Measurements from ENCODE around the gene TIMM44. TPM values are rescaled to one million over a fixed set of nuclear protein-coding genes. Genes with fewer than 3 reads are reported as not detected.

Gene TIMM44
- total RNA-seq, 1 donor from 2014 or later: 43.7 TPM

DNA sequence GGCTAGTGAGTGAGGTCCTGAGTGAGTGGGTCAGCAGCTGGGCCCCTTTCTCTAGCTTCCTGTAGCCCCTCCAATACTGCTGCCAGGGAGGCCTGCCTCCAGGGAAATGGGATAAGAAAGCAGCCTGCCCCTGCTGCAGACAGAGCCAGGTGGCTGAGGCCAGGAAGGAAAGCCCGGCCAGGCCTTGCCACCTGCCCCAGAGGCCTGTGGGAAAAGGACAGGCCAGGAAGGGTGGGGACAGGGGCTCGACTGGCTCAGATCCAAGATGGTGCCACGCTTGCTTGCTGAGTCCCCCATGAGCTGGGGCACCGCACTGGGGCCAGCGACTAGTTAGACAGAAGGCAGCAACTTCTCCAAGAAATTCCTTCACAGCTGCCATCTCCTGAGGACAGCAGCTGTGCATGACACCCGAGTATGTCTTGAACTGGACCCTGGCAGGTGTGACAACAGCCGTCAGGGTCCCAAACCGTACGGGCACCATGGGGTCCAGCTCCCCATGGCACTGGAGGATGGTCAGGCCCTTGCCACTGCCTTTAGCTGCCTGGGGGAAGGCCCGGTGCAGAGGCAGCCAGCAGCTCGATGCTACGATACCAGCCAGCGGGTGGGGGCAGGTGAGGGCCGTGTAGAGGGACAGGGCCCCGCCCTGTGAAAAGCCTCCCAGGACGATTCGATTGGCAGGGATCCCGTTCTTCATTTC lies 64.2 kb downstream of the TIMM44 start:
- no peak overlapping the region for H3K27ac Mint-ChIP-seq
- no peaks in the 10 kb centered on the region for H4K20me1 ChIP-seq (ENCODE audit: low read depth)
- no peak for DNase-seq (ENCODE audit: low spot score)
- H3F3A ChIP-seq (ENCODE audit: low read depth): peaks cover 10% of the 10 kb centered on the region
- peaks cover 6% of the 10 kb centered on the region for H3K27me3 Mint-ChIP-seq (ENCODE audit: insufficient read depth, low read depth)
- H3K9me3 ChIP-seq (ENCODE audit: low read depth): no peaks in the 10 kb centered on the region
- peaks cover 4% of the 10 kb centered on the region for H3K4me1 ChIP-seq
- H3K4me3 Mint-ChIP-seq: no peak overlapping the region
- no peaks in the 10 kb centered on the region for H3K36me3 Mint-ChIP-seq
- no peak overlapping the region for H3K4me2 ChIP-seq
- TF ChIP-seq EZH2phosphoT487 (IDR thresholded peaks at IDR 0.05) (no peak), EZH2 (IDR thresholded peaks at IDR 0.05) (no peak)
- TF ChIP-seq, protein P1, sequence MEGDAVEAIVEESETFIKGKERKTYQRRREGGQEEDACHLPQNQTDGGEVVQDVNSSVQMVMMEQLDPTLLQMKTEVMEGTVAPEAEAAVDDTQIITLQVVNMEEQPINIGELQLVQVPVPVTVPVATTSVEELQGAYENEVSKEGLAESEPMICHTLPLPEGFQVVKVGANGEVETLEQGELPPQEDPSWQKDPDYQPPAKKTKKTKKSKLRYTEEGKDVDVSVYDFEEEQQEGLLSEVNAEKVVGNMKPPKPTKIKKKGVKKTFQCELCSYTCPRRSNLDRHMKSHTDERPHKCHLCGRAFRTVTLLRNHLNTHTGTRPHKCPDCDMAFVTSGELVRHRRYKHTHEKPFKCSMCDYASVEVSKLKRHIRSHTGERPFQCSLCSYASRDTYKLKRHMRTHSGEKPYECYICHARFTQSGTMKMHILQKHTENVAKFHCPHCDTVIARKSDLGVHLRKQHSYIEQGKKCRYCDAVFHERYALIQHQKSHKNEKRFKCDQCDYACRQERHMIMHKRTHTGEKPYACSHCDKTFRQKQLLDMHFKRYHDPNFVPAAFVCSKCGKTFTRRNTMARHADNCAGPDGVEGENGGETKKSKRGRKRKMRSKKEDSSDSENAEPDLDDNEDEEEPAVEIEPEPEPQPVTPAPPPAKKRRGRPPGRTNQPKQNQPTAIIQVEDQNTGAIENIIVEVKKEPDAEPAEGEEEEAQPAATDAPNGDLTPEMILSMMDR (IDR thresholded peaks at IDR 0.05): no peak
- H3K27ac ChIP-seq: no peak overlapping the region
- peaks cover 3% of the 10 kb centered on the region for H3K9me3 Mint-ChIP-seq
- no peak overlapping the region for H3K9ac ChIP-seq
- peaks cover 4% of the 10 kb centered on the region for H3K4me1 Mint-ChIP-seq
- H2AFZ ChIP-seq (replicated peaks): no peak overlapping the region
- no peak overlapping the region for H3K4me3 ChIP-seq
- no peaks in the 10 kb centered on the region for H3K79me2 ChIP-seq (ENCODE audit: low read depth)
- H3K36me3 ChIP-seq: no peaks in the 10 kb centered on the region
- no peaks in the 10 kb centered on the region for H3K27me3 ChIP-seq

DNA sequence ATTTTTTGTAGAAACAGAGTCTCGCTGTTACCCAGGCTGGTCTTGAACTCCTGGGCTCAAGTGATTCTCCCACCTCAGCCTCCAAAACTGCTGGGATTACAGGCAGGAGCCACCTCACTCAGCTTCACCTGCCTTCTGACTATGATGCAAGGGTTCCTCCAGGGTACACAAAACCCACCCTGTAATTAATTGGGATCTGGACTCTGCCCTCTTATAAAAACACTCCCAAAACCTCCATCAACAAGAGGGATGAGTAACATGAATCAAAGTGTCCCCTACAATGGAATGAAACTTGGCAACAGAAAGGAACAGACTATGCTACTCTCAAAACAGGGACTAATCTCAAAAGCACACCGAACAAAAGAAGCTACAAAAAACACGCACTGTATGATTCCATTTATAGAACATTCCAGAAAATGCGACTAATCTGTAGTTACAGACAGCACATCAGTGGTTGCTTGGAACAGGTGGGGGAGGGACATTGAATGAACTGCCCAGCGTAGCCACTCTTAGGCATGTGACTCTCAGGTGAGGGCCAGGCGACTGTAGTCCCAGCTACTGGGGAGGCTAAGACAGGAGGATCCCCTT lies 66.1 kb downstream of the TIMM44 start:
- no peak for TF ChIP-seq EZH2phosphoT487 (IDR thresholded peaks at IDR 0.05)
- TF ChIP-seq, protein P1 (IDR thresholded peaks at IDR 0.05): no peak
- TF ChIP-seq EZH2 (IDR thresholded peaks at IDR 0.05): no peak
- H3K36me3 Mint-ChIP-seq: no peaks in the 10 kb centered on the region
- H3K4me3 Mint-ChIP-seq: peak overlapping the region; percentile 3
- H3K27ac Mint-ChIP-seq: no peak overlapping the region
- H3K9me3 Mint-ChIP-seq: peaks cover 3% of the 10 kb centered on the region
- Histone ChIP-seq H3K27ac (no peak overlapping the region), H3K9me3 (ENCODE audit: low read depth) (no peaks in the 10 kb centered on the region), H3K79me2 (ENCODE audit: low read depth) (no peaks in the 10 kb centered on the region), H2AFZ (replicated peaks) (no peak overlapping the region), H3K9ac (no peak overlapping the region), H3K36me3 (no peaks in the 10 kb centered on the region), H3K4me3 (no peak overlapping the region), H3K4me2 (no peak overlapping the region), H3K27me3 (peaks cover 8% of the 10 kb centered on the region), H4K20me1 (ENCODE audit: low read depth) (peaks cover 9% of the 10 kb centered on the region), H3K4me1 (peaks cover 9% of the 10 kb centered on the region), H3F3A (ENCODE audit: low read depth) (peaks cover 24% of the 10 kb centered on the region)
- peaks cover 4% of the 10 kb centered on the region for H3K27me3 Mint-ChIP-seq (ENCODE audit: insufficient read depth, low read depth)
- peaks cover 8% of the 10 kb centered on the region for H3K4me1 Mint-ChIP-seq
- no peak for DNase-seq (ENCODE audit: low spot score)

Other genes starting within 250 kb of the TIMM44 start
- not detected in 2 replicates for gene FCER2, start 241.5 kb downstream of the TIMM44 start, total RNA-seq (ENCODE audit: low replicate concordance)
- gene CLEC4G, start 211.6 kb downstream of the TIMM44 start, total RNA-seq (ENCODE audit: low replicate concordance): not detected in 2 replicates
- gene CD209, start 196.1 kb downstream of the TIMM44 start, total RNA-seq (ENCODE audit: low replicate concordance): not detected in 2 replicates
- gene CLEC4M, start 180.4 kb downstream of the TIMM44 start, total RNA-seq (ENCODE audit: low replicate concordance): not detected in 2 replicates
- gene EVI5L, start 113.4 kb downstream of the TIMM44 start, total RNA-seq (ENCODE audit: low replicate concordance): 4.1 and 13.5 TPM in 2 replicates
- gene PRR36, start 69.3 kb downstream of the TIMM44 start, total RNA-seq (ENCODE audit: low replicate concordance): 0.07 and 2.8 TPM in 2 replicates
- 0.65 and 1.2 TPM in 2 replicates for gene LRRC8E, start 55.2 kb downstream of the TIMM44 start, total RNA-seq (ENCODE audit: low replicate concordance)
- 14.4 and 20.7 TPM in 2 replicates for gene MAP2K7, start 39.8 kb downstream of the TIMM44 start, total RNA-seq (ENCODE audit: low replicate concordance)
- gene TGFBR3L, start 28.8 kb downstream of the TIMM44 start, total RNA-seq (ENCODE audit: low replicate concordance): 0.99 and 1.8 TPM in 2 replicates
- 5.7 and 20.7 TPM in 2 replicates for gene SNAPC2, start 23.3 kb downstream of the TIMM44 start, total RNA-seq (ENCODE audit: low replicate concordance)
- gene CTXN1, start 17.5 kb downstream of the TIMM44 start, total RNA-seq (ENCODE audit: low replicate concordance): 3.7 and 34.3 TPM in 2 replicates
- 108 TPM in 2 replicates for gene ELAVL1, start 62.0 kb upstream of the TIMM44 start, total RNA-seq (ENCODE audit: low replicate concordance)
- gene CCL25, start 109.1 kb upstream of the TIMM44 start, total RNA-seq (ENCODE audit: low replicate concordance): 1.2 TPM in 1 of 2 replicates, not detected in the other
- gene FBN3, start 205.9 kb upstream of the TIMM44 start, total RNA-seq (ENCODE audit: low replicate concordance): 23.0 and 33.0 TPM in 2 replicates